IMR-90 (cell line): ENCODE results near the gene MYADML2. TPM values are rescaled to one million over a fixed set of nuclear protein-coding genes. Genes with fewer than 3 reads are reported as not detected.

ENCODE experiments used
- ATAC-seq: fragments of 200-7000 bp; cut with Tn5 transposase; 2 replicates; pipeline ENCODE4 v1.9.1; 2020; ENCODE audit warnings: low read depth, mild to moderate bottlenecking, moderate library complexity
- BruUV-seq: library from RNA; stranded (reverse); fragments of 400-500 nt; replicated peaks from 2 replicates; lab custom pipeline; 2021; lab: Mats Ljungman, UMichigan
- CTCF ChIA-PET: fragments of 300-600 bp; formaldehyde crosslinking; extraction: SDS; loops from one replicate; lab custom pipeline; 2021; ENCODE audit warnings: antibody characterized with exemption; lab: Yijun Ruan, JAX
- POLR2A ChIA-PET: fragments of 300-600 bp; sonication (Branson Sonifier 250); formaldehyde crosslinking; loops from one replicate; lab custom pipeline; 2022; ENCODE audit warnings: antibody characterized with exemption; ENCODE audit not compliant: unreplicated experiment; lab: Charles Lee
- DNase-seq: peaks from one replicate; pipeline ENCODE4 v3.0.0; 2013
- H2AFZ ChIP-seq: replicated peaks from 2 replicates; pipeline ENCODE3; 2013; ENCODE audit warnings: low read length, mild to moderate bottlenecking; ENCODE audit not compliant: poor library complexity
- H2AK5ac ChIP-seq: 2 replicates; pipeline ENCODE4 v1.6.1; 2013; ENCODE audit warnings: low read depth, low read length, inconsistent platforms
- H2AK9ac ChIP-seq: replicated peaks from 2 replicates; pipeline ENCODE3; 2013; ENCODE audit warnings: mild to moderate bottlenecking, low read depth, low read length, moderate library complexity; ENCODE audit not compliant: poor library complexity
- H2BK120ac ChIP-seq: 2 replicates; pipeline ENCODE4 v1.6.1; 2013; ENCODE audit warnings: low read depth, low read length, inconsistent platforms
- H2BK15ac ChIP-seq: 3 replicates; pipeline ENCODE4 v1.6.1; 2013; ENCODE audit warnings: low read depth, low read length, inconsistent platforms
- H2BK20ac ChIP-seq: 2 replicates; pipeline ENCODE4 v1.6.1; 2013; ENCODE audit warnings: low read depth, mild to moderate bottlenecking, inconsistent platforms, low read length, moderate library complexity
- H2BK5ac ChIP-seq: 2 replicates; pipeline ENCODE4 v1.6.1; 2013; ENCODE audit warnings: mild to moderate bottlenecking, low read depth, low read length, inconsistent platforms; ENCODE audit not compliant: poor library complexity, severe bottlenecking
- H3K14ac ChIP-seq: replicated peaks from 2 replicates; pipeline ENCODE4 v1.6.1; 2013; ENCODE audit warnings: low read depth, low read length, inconsistent platforms
- H3K18ac ChIP-seq: 2 replicates; pipeline ENCODE4 v1.6.1; 2013; ENCODE audit warnings: low read depth, low read length, control low read depth
- H3K23ac ChIP-seq: 2 replicates; pipeline ENCODE4 v1.6.1; 2013; ENCODE audit warnings: low read depth, low read length, inconsistent platforms
- H3K27ac ChIP-seq: 2 replicates; pipeline ENCODE4 v1.5.1; 2013; ENCODE audit warnings: mild to moderate bottlenecking, control low read depth, low read length; ENCODE audit not compliant: insufficient read depth
- H3K27me3 ChIP-seq: 2 replicates; pipeline ENCODE4 v1.6.1; 2013; ENCODE audit warnings: low read length; ENCODE audit not compliant: control insufficient read depth, insufficient read depth
- H3K36me3 ChIP-seq: 2 replicates; pipeline ENCODE4 v1.6.1; 2013; ENCODE audit warnings: low read length, mixed read lengths; ENCODE audit not compliant: control insufficient read depth, insufficient read depth
- H3K4ac ChIP-seq: 2 replicates; pipeline ENCODE4 v1.6.1; 2013; ENCODE audit warnings: low read depth, low read length, inconsistent platforms
- H3K4me1 ChIP-seq: 2 replicates; pipeline ENCODE4 v1.6.1; 2013; ENCODE audit warnings: low read length, mixed read lengths; ENCODE audit not compliant: control insufficient read depth, insufficient read depth
- H3K4me2 ChIP-seq: 2 replicates; pipeline ENCODE4 v1.6.1; 2013; ENCODE audit warnings: low read depth, mild to moderate bottlenecking, control low read depth, low read length, moderate library complexity
- H3K4me3 ChIP-seq: 2 replicates; pipeline ENCODE4 v1.5.1; 2013; ENCODE audit warnings: low read depth, mild to moderate bottlenecking, control low read depth, low read length, moderate library complexity; ENCODE audit not compliant: insufficient read depth
- H3K56ac ChIP-seq: 2 replicates; pipeline ENCODE4 v1.6.1; 2013; ENCODE audit warnings: low read length, inconsistent platforms; ENCODE audit not compliant: insufficient read depth; ENCODE audit errors: extremely low read depth
- H3K79me1 ChIP-seq, 2 experiments: 2 replicates each; pipeline ENCODE4 v1.6.1; 2013; ENCODE audit warnings: low read length in 2 of 2, inconsistent platforms in 1 of 2, low read depth in 1 of 2
- H3K9ac ChIP-seq: 2 replicates; pipeline ENCODE4 v1.6.1; 2013; ENCODE audit warnings: low read depth, low read length, control low read depth
- H3K9me1 ChIP-seq: 2 replicates; pipeline ENCODE4 v1.6.1; 2013; ENCODE audit warnings: low read length, inconsistent platforms; ENCODE audit not compliant: insufficient read depth
- H3K9me3 ChIP-seq: 2 replicates; pipeline ENCODE4 v1.6.1; 2013; ENCODE audit warnings: low read length; ENCODE audit not compliant: control insufficient read depth, insufficient read depth
- H4K20me1 ChIP-seq: 2 replicates; pipeline ENCODE4 v1.6.1; 2013; ENCODE audit warnings: low read length, inconsistent platforms; ENCODE audit not compliant: insufficient read depth
- H4K5ac ChIP-seq: 2 replicates; pipeline ENCODE4 v1.6.1; 2013; ENCODE audit warnings: mild to moderate bottlenecking, low read depth, low read length, control low read depth
- H4K8ac ChIP-seq, 2 experiments: 2 replicates each; pipeline ENCODE4 v1.6.1; 2013; ENCODE audit warnings: low read depth in 2 of 2, low read length in 2 of 2, control low read depth in 1 of 2, inconsistent platforms in 1 of 2
- H4K91ac ChIP-seq: 2 replicates; pipeline ENCODE4 v1.6.1; 2013; ENCODE audit warnings: low read depth, low read length, inconsistent platforms; ENCODE audit not compliant: insufficient read depth
- BHLHE40 ChIP-seq: fragments of 150-350 bp; IDR thresholded peaks from 2 replicates; pipeline ENCODE4 v1.6.1; 2016; ENCODE audit warnings: mild to moderate bottlenecking, low read depth, low read length
- CEBPB ChIP-seq: IDR thresholded peaks from 2 replicates; pipeline ENCODE4 v1.6.1; 2012; ENCODE audit warnings: low read depth, low read length, improper control_type of control experiment
- CHD1 ChIP-seq: IDR thresholded peaks from 2 replicates; pipeline ENCODE4 v1.6.1; 2012; ENCODE audit warnings: low read depth, low read length, improper control_type of control experiment
- CTCF ChIP-seq: conservative IDR thresholded peaks from 2 replicates; pipeline ENCODE4 v1.5.1; 2012; ENCODE audit warnings: mild to moderate bottlenecking, low read depth, low read length, improper control_type of control experiment
- ELK1 ChIP-seq: fragments of 150-350 bp; IDR thresholded peaks from 2 replicates; pipeline ENCODE4 v1.6.1; 2016; ENCODE audit warnings: low read depth, mild to moderate bottlenecking, low read length, moderate library complexity, borderline replicate concordance
- FOS ChIP-seq: fragments of 150-350 bp; IDR thresholded peaks from 2 replicates; pipeline ENCODE4 v1.6.1; 2016; ENCODE audit warnings: low read depth, low read length
- MAFK ChIP-seq: IDR thresholded peaks from 2 replicates; pipeline ENCODE4 v1.6.1; 2012; ENCODE audit warnings: low read depth, low read length, improper control_type of control experiment
- MXI1 ChIP-seq: IDR thresholded peaks from 2 replicates; pipeline ENCODE4 v1.6.1; 2012; ENCODE audit warnings: low read depth, mild to moderate bottlenecking, low read length, moderate library complexity, borderline replicate concordance
- NFE2L2 ChIP-seq: fragments of 150-350 bp; IDR thresholded peaks from 2 replicates; pipeline ENCODE4 v1.6.1; 2016; ENCODE audit warnings: low read depth, mild to moderate bottlenecking, low read length
- POLR2A ChIP-seq: IDR thresholded peaks from 2 replicates; pipeline ENCODE4 v1.6.1; 2012; ENCODE audit warnings: mild to moderate bottlenecking, low read depth, low read length
- RAD21 ChIP-seq: IDR thresholded peaks from 2 replicates; pipeline ENCODE4 v1.6.1; 2012; ENCODE audit warnings: low read length, improper control_type of control experiment
- RCOR1 ChIP-seq: IDR thresholded peaks from 2 replicates; pipeline ENCODE4 v1.6.1; 2012; ENCODE audit warnings: mild to moderate bottlenecking, low read length, improper control_type of control experiment; ENCODE audit not compliant: insufficient replicate concordance
- RFX5 ChIP-seq: IDR thresholded peaks from 2 replicates; pipeline ENCODE4 v1.8.0; 2012; ENCODE audit warnings: low read depth, mild to moderate bottlenecking, low read length, moderate library complexity
- SMC3 ChIP-seq: fragments of 150-350 bp; IDR thresholded peaks from 2 replicates; pipeline ENCODE4 v1.6.1; 2016; ENCODE audit warnings: low read depth, mild to moderate bottlenecking, antibody characterized with exemption, low read length, moderate library complexity
- USF2 ChIP-seq: fragments of 150-350 bp; IDR thresholded peaks from 2 replicates; pipeline ENCODE4 v1.6.1; 2017; ENCODE audit warnings: mild to moderate bottlenecking, antibody characterized with exemption, low read length, low read depth
- WGBS, 2 experiments: methylation state at CpG; one replicate each; pipeline versions ENCODE4 v1.1.5 to v1.1.7; 2013; ENCODE audit warnings: missing lambda C conversion rate in 2 of 2; ENCODE audit not compliant: insufficient read length in 1 of 2; ENCODE audit errors: extremely low coverage in 2 of 2; 5-methylcytosine and 5-hydroxymethylcytosine counted together
- dilution Hi-C: fragments of 300-500 bp; cut with HindIII; formaldehyde crosslinking; loops from one replicate; pipeline ENCODE4 v1.14.3; 2018; ENCODE audit warnings: low sequenced_read_pairs; ENCODE audit not compliant: unreplicated experiment
- in situ Hi-C: fragments of 300-500 bp; cut with MboI; formaldehyde crosslinking; loops from 3 replicates; pipeline ENCODE4 v1.14.3; 2019; ENCODE audit warnings: low sequenced_read_pairs, inconsistent platforms, mixed read lengths
- intact Hi-C: fragments of 100-400 bp; cut with micrococcal nuclease; formaldehyde crosslinking; loops from 2 replicates; pipeline ENCODE4 v1.10.0; 2022
- polyA plus RNA-seq, 3 experiments: library from polyadenylated mRNA; depleted of rRNA; stranded (reverse); fragments of >200 nt; gene quantifications; 2 replicates each; pipeline ENCODE4 v1.2.3, GENCODE V29; 2012; ENCODE audit warnings: low replicate concordance in 1 of 3
- total RNA-seq: library from RNA; depleted of rRNA; stranded (reverse); fragments of >200 nt; gene quantifications from 2 replicates; pipeline ENCODE4 v1.2.3, GENCODE V29; 2012

The MYADML2 gene
- total and polyA plus RNA-seq, 2 of the 4 experiments (the other 2 are of a cell fraction), result not detected

- CTCF ChIA-PET, result no interaction called here
- Histone ChIP-seq H2AK9ac (peak overlapping the region; percentile 19), H3K4me3 (no peak overlapping the region), H3K36me3 (peaks cover 10% of the 10 kb centered on the region), H3K14ac (no peak overlapping the region), H2BK15ac (no peak overlapping the region), H3K9ac (no peak overlapping the region), H3K9me3 (no peaks in the 10 kb centered on the region), H3K9me1 (no peaks in the 10 kb centered on the region), H3K18ac (no peak overlapping the region), H4K5ac (no peak overlapping the region), H3K23ac (no peak overlapping the region), H4K8ac (no peak overlapping the region), H2BK120ac (no peak overlapping the region), H2AFZ (peak overlapping the region; percentile 10), H3K4ac (no peak overlapping the region), H3K56ac (no peak overlapping the region), H2BK20ac (no peak overlapping the region), H4K91ac (no peak overlapping the region), H3K27me3 (no peaks in the 10 kb centered on the region), H4K20me1 (peaks cover 6% of the 10 kb centered on the region), H3K79me1 (peaks cover 9 to 27% of the 10 kb centered on the region in 2 experiments; a peak in 3 of 4 replicates), H3K4me1 (peaks cover 13% of the 10 kb centered on the region), H3K4me2 (no peak overlapping the region), H2BK5ac (no peak overlapping the region), H2AK5ac (no peak overlapping the region; the same call in 1 of the 2 replicates), H3K27ac (no peak overlapping the region)
- no peak for ATAC-seq
- no TSS peak for BruUV-seq
- dilution Hi-C loops (no loop called here), in situ Hi-C loops (no loop called here), intact Hi-C loops (no loop called here)
- no peak for DNase-seq
- POLR2A ChIA-PET, result no interaction called here
- 94% methylated on average over 20 of the region's 37 CpGs; no CpG with 5 or more reads in 1 of the 2 experiments for WGBS, 2 experiments
- TF ChIP-seq ELK1 (no peak), SMC3 (no peak), CHD1 (no peak), RCOR1 (no peak), RAD21 (no peak), MAFK (no peak), BHLHE40 (no peak), CTCF (no peak), FOS (no peak), POLR2A (no peak), CEBPB (no peak), MXI1 (no peak), RFX5 (no peak), USF2 (no peak), NFE2L2 (no peak)
Observed at GRCh38 chr17:81993729-81994592, 46.9 kb upstream of the MYADML2 start.
